ENCODE measurements around the gene RASIP1. TPM values are rescaled to one million over a fixed set of nuclear protein-coding genes. Genes with fewer than 3 reads are reported as not detected.

The RASIP1 gene
- total RNA-seq, 1 donor from 2014 or later, result 2.9 TPM

DNA sequence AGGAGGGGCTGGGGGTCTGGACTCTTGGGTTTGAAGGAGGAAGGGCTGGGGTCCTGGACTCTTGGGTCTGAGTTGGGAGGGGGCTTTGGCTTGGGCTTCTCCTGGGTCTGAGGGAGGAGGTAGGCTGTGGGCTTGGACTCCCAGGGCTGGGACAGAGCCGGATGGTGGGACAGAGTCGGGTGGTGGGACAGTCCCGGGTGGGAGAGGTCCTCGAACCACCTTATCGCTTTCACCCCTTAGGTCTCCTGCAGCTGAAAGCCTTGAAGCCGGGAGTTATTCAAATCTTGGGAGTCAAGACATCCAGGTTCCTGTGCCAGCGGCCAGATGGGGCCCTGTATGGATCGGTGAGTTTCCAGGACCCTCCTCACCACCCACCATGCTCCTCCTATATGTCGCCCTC, 16.3 kb upstream of the RASIP1 start:
- FAIRE-seq, result no peak

DNA sequence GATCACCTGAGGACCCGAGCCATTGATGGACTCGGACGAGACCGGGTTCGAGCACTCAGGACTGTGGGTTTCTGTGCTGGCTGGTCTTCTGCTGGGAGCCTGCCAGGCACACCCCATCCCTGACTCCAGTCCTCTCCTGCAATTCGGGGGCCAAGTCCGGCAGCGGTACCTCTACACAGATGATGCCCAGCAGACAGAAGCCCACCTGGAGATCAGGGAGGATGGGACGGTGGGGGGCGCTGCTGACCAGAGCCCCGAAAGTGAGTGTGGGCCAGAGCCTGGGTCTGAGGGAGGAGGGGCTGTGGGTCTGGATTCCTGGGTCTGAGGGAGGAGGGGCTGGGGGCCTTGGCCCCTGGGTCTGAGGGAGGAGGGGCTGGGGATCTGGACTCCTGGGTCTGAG, 15.8 kb upstream of the RASIP1 start:
- FAIRE-seq, result no peak
- DNase-seq (ENCODE audit: low spot score in 2 of 2), result no peak

More for the DNA sequence above, 16.3 kb upstream of the RASIP1 start:
- DNase-seq (ENCODE audit: low spot score in 2 of 2), result peak in 1 of 2 donors; percentile 15

DNA sequence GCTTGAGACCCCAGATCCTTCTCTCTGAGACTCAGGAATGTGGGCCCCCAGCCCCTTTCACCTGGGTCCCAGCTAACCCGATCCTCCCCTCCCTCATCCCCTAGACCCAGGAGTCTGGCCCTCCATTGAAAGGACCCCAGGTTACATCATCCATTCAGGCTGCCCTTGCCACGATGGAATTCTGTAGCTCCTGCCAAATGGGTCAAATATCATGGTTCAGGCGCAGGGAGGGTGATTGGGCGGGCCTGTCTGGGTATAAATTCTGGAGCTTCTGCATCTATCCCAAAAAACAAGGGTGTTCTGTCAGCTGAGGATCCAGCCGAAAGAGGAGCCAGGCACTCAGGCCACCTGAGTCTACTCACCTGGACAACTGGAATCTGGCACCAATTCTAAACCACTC, 15.4 kb upstream of the RASIP1 start:
- DNase-seq (ENCODE audit: low spot score in 2 of 2), result no peak
- no peak for FAIRE-seq

DNA sequence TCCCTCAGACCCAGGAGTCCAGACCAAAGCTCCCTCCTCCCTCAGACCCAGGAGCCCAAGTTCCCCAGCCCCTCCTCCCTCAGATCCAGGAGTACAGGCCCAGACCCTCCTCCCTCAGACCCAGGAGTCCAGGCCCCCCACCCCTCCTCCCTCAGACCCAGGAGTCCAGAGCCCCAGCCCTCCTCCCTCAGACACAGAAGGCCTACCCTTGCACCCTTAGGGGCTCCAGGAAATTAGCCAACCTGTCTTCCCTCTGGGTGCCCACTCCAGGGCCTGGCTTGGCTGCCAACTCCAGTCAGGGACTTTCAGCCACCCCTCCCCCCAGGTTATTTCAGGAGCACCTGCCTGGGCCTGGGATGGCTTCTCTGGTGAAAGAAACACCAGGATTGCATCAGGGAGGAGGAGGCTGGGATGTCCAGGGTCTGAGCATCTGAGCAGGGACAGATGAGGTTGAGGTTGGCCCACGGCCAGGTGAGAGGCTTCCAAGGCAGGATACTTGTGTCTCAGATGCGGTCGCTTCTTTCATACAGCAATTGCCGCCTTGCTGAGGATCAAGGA, 14.8 kb upstream of the RASIP1 start, which contains the start of gene FGF21:
TSS of gene FGF21 (plus strand) at position 441 of the 558 bp plus-strand sequence. CDS start 713 bp downstream, outside the sequence.
- DNase-seq (ENCODE audit: low spot score in 2 of 2) (no peak), FAIRE-seq (no peak)

DNA sequence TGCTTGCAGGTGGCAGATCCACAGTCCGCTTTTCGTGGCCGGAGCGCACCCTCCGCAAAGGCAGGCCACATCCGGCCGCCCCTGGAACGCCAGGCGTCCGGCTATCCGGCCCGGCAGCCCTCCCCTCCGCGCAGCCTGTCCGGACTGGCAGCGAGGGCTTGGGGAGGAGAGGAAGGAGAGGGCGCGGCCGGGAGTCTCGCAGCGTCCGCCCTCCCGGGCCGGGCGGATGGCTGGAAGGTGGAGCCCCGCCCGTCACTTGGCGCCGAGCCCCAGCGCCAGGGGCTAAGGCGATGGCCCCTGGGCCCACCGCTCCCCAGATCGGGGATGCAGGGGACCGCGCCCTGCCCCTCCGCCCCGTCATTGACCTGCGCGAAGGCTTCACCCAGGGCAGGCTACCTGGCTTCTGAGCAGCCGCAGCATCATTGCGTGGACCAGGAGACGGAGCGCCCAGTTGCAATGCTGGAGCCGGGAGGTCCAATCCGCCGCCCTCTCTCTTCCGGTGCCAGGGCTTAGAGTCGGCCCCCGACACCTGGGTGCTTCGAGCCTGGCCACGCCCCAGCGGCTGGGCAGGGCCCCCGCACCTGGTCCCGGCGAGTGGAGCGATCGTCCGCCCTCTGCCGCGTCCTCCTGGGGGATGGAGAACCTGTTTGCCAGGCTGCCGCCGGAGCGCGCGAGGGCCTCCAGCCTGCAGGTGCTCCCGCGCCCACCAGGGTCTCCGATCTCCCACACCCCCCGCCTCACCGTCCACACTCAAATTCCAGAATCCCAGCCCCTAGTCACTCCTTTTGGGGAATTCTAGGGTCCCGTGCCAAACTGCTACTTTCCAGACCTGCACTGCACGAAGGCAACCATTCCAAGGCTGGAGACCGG, 12.3 kb upstream of the RASIP1 start, which contains the start of gene FUT1:
TSS of gene FUT1 (minus strand) at position 146 of the 870 bp plus-strand sequence. CDS start 1,360 bp downstream, outside the sequence.
- FAIRE-seq (no peak), DNase-seq (ENCODE audit: low spot score in 2 of 2) (peak; percentile 42 to 65)

DNA sequence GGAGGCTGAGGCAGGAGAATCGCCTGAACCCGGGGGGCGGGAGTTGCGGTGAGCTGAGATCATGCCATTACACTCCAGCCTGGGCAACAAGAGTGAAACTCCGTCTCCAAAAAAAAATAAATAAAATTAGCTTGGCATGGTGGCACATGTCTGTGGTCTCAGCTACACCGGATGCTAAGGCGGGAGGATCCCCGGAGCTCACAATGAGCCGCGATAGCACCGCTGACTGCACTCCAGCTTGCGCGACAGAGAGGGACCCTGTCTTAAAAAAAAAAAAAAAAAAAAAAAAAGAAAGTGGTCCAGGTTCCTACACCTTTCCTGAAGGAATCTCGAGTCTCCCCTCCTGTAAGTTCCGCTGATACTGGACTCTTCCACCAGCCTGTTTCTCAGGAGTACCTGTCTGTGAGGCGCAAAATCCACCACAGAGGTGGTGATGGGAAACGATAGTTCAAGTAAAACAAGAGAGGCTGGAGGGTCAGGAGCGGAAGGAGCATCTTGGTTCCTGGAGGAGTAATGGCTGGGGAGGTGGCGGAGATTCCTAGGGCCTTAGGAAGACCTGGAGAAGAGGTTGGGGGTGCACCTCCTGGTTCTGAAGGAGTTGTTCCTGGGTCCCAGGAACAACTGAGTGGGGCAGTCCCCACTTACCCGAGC, 11.6 kb upstream of the RASIP1 start:
- FAIRE-seq (no peak), DNase-seq (ENCODE audit: low spot score in 2 of 2) (peak in 1 of 2 donors; percentile 12)

DNA sequence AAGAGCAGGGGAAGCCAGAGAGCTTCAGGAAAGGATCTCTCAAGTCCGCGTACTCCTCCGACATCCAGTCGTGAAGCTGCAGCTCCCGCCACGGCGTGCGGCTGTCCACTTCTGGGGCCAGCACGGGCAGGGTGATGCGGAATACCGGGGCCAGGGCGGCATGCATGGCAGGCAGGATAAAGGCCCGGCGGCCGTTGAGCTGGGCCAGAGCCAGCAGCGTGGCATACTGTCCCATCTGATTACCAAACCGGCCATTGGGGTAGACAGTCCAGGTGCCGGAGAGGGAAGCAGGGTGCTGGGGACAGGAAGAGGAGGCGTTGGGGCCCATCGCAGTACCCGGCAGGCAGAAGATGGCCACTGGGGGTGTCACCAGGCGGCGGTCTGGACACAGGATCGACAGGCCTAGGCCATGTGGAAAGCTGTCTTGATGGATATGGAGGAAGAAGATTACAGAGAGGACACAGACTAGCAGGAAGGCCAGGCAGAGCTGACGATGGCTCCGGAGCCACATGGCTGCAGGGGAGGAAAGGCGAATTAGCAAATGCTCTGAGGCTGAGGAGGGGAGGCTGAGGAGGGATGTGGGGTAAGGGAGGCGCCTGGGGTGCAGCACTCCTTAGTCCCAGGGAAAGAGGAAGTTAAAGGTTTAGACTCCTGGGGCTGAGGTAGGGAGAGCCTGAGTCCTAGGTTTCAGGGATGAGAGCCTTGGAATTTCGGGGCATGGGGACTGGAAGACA, 10.5 kb upstream of the RASIP1 start:
- DNase-seq (ENCODE audit: low spot score in 2 of 2) (peak in 1 of 2 donors; percentile 28), FAIRE-seq (no peak)

DNA sequence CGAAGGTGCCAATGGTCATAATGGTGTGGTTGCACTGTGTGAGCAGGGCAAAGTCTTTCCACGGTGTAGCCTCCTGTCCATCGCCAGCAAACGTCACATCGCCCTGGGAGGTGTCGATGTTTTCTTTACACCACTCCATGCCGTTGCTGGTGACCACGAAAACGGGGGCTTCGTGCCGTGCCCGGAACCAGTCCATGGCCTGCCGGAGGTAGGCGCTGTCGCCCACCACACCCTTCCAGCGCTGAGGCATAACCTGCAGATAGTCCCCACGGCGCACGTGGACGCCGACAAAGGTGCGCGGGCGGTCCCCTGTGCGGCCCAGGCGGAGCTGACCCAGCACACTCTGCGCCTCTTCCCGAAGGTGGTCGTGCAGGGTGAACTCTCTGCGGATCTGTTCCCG, 9.9 kb upstream of the RASIP1 start:
- no peak for DNase-seq (ENCODE audit: low spot score in 2 of 2)
- no peak for FAIRE-seq

DNA sequence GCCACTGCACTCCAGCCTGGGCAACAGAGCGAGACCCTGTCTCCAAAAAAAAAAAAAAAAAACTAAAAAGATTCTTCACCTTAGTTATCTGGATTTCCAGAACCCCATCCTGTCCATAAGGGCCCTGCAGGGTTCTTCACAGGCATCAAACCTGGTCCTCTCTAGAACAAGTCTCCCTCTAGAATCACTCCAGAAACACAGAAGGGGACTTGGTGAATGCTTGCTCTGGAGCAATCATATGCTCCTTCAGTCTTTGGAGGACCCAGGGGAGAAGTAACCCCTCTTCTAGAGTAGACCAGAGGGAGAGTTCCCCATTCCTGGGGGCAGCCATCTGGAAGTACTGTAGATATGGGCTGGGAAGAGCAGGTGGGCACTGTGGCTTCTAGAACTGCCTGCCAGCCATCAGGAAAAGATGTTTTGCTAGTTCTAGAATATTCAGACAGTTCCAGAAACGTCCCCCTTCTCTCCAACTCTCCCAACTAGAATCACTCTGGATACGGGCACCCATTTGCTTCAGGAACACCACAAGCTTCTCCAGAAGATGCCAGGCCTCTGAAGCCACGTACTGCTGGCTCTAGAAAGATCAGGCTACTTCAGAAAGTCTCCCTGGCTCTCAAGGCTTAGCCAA, 9.3 kb upstream of the RASIP1 start:
- no peak for FAIRE-seq
- peak in 1 of 2 donors; percentile 24 for DNase-seq (ENCODE audit: low spot score in 2 of 2)

DNA sequence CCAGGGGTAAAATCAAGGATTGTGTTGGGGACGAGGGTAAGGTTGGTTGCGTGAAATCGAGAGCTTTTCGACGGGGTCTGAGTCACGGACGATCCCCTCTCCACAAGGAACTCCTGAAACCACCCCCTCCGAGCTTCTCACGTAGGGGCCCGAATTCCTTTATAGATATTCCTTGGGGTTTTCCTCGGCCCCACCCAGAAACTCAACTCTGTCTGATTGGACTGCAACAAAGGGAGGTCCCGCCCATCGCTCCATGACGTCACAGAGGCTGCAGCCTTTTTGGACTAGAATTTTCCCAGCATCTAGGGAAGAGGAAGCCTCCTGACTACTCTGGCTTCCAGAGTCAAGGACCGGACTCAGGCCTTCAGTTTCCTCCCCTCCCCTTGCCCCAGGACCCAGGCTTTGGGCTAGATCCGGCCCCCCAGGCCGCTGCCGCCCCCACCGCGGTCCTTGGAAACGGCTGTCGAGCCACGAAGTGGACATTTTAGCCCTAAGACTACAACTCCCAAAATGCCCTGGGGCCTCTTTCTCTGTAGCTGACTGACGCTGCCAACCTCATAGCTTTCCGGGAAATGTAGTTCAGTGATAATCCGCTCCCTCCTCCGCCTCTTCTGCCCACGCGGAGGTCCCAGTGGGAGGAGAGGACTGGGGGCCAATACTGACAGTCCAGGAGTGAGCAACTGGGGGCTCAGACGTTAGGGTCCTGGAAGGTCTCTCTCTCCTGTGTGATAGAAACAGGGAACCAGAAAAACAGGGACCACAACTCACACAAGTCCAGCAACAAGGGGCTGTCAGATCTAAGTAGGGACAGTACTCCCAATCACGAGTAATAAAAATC, 6.5 kb upstream of the RASIP1 start, which contains the start of gene IZUMO1:
TSS of gene IZUMO1 (minus strand) at position 172 of the 838 bp plus-strand sequence. CDS start 1,050 bp downstream, outside the sequence.
- FAIRE-seq, result no peak
- peak; percentile 81 to 82 for DNase-seq (ENCODE audit: low spot score in 2 of 2)

DNA sequence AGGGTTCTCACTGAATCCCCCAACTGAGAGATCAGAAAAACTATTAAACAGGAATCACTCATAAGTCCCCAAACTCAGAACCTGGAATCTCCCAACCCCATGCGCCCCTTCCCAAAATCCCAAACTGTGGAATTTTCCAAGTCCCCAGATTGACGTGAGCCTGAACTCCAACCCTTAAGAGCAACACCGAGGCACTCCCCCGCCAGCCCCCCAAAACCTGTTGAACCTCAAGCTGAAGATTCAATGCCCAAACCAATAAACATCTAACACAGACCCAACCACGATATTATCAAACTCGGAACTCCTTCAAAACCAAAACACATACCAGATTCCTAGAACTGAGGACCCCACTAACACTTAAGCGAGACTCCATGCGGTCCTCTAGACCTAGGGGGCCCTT, 5.7 kb upstream of the RASIP1 start:
- no peak for DNase-seq (ENCODE audit: low spot score in 2 of 2)
- FAIRE-seq, result no peak

DNA sequence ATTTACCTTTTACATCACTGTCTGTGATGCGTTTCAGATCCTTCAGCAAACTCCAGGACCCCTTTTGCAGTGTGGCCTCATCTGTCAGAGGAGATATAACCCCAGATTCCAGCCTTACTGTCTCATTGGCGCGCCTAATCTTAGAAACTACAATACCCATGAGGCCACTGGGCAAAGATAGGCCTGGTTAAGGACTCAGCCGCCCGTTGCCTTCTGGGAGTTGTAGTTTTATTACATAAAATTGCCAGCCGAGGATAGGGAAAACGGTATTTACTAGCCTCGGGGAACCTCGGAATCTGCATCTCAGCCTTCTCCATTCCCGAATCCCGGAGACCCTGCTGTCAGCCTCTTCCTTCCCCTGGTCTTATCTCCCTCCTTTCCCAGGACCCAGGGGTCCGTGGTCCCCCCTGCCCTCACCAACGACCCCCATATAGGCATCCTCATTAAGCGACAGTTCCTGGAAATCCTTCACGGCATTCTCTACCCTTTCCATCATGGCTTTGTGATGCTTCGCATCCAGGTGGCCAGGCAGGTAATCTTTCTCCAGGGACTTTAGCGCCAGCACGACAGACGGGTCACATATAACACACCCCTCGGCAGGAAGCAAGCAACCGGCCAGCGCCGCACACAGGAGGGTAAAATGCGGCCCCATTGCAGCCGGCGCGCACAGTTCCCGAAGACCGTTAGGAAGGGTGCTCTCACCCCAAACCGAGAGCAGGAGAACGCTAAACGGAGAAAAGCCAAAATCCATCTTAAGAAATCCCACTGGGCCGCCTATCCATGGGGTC, 5.0 kb upstream of the RASIP1 start:
- DNase-seq (ENCODE audit: low spot score in 2 of 2) (peak; percentile 82 to 86), FAIRE-seq (no peak)

DNA sequence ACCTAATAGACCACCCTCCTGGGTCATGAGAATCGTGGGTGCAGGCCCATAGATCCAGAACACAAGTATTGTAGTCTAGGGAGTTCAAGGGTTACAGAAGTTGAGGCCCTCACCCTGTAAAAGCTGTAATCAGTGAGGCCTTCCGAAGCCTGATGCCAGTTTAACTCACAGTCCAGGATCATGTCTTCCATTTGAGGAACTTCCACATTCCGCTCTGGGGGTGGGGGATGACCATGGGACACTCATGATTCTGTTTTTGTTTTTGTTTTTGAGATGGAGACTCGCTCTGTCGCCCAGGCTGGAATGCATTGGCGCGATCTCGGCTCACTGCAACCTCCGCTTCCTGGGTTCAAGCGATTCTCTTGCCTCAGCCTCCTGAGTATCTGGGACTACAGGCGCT, 1.7 kb upstream of the RASIP1 start:
- no peak for DNase-seq (ENCODE audit: low spot score in 2 of 2)
- no peak for FAIRE-seq

DNA sequence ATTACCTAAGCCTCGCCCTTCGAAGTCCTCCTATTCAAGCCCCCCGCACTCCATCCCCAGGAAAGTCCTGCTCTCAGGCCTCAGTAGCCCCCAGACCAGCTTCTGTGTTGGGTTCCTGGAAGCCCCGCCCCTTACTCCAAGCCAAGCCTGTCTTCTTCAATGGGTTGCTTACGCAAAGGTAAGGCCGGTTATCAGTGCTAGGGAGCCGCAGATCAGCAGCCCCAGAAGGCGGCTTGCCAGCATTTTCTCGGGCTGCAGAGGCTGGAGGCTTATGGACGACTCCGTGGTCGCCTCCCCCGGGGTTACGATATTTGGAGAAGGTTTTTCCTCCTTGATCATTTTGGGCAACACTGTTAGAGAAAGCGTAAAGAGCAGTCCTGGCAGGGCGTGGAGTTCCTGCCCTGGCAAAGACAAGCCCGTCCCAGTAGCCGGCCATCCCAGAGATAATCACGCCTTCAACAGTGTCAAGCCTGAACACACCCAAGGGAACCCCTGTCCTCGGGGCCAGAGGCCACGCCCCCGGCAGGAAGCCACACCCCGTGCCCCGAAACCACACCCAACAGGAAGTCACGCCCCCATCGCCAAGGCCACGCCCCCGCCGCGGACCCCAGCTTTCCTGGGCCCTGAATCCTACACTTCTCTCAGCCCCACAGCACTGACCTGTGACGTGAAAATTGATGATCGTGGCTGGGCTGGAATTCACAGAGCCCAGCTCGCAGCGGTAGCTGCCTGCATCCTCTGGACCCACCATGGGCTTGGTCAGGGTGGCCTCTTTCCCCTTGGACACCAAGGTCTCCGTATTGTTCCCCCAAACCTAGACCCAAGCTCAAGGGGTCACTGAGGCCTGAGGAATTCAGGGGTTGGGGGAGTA, 954 bp upstream of the RASIP1 start:
- FAIRE-seq, result no peak
- peak in 1 of 2 donors; percentile 63 for DNase-seq (ENCODE audit: low spot score in 2 of 2)

DNA sequence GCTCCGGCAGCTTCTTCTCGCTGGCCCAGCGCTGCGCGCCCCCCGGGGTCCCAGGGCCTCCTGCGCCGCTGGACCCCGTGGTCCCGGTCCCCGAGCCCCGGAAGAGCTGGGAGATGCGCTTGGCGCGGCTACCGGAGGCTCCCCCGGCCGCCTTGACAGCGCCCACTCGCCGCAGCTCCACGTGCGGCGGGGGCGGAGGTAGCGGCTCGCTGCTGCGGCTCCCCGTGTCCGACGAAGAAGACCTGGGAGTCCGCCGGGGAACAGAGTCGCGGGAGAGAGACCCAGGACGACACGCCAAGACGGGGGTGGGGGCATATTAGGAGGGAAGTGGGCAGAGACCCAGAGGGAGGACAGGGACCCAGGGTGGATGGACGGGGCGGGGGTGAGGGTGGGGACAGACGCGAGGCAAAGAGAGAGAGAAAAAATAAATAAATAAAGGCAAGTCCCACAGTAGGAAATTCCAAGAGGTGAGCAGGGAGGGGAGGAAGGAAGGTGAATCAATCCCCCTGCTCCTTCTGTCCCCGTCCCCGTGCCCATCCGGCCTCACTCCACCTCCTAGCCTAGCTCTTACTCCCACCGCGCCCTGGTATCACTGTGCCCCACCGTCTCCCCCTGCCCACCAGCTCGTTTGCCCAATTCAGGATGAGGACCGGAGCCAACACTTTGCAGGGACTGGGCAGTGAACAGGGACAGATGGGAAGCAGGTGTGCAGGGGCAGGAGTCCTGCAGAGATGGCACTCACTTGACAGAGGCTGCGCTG, 826 bp downstream of the RASIP1 start:
- DNase-seq (ENCODE audit: low spot score in 2 of 2) (no peak), FAIRE-seq (no peak)

Measured in frontal cortex (tissue), 4 donors.